H1 (cell line): ENCODE results near the gene ZNF521.

Experiments
- CBX8 ChIP-seq: fragments of 300-800, 300-1000 bp; sonication (generic); IDR thresholded peaks from 2 replicates; pipeline ENCODE4 v1.7.1; 2016; ENCODE audit warnings: low read depth, low read length, borderline replicate concordance
- CHD2 ChIP-seq: IDR thresholded peaks from 2 replicates; pipeline ENCODE4 v1.6.1; 2012; ENCODE audit warnings: low read length, improper control_type of control experiment
- E2F6 ChIP-seq: IDR thresholded peaks from 2 replicates; pipeline ENCODE4 v1.6.1; 2012; ENCODE audit warnings: inconsistent platforms
- HDAC6 ChIP-seq: IDR thresholded peaks from one replicate; pipeline ENCODE4 v1.7.1; 2012; ENCODE audit warnings: low read depth, mild to moderate bottlenecking, inconsistent platforms, low read length, moderate library complexity
- JUN ChIP-seq: IDR thresholded peaks from 2 replicates; pipeline ENCODE4 v1.6.1; 2011; ENCODE audit warnings: low read depth, mild to moderate bottlenecking, improper control_type of control experiment, low read length
- PHF8 ChIP-seq: fragments of 200-600 bp; sonication (generic); conservative IDR thresholded peaks from 2 replicates; pipeline ENCODE4 v1.7.1; 2012; ENCODE audit warnings: low read depth, mild to moderate bottlenecking, inconsistent platforms, low read length, moderate library complexity
- POLR2A ChIP-seq, 2 experiments: IDR thresholded peaks; 1 replicate in 1 of 2; 2 replicates in 1 of 2; pipeline ENCODE4 v1.6.1; 2011; ENCODE audit warnings: low read depth in 2 of 2, low read length in 2 of 2, mild to moderate bottlenecking in 2 of 2; ENCODE audit errors: control extremely low read depth in 1 of 2
- POLR2AphosphoS5 ChIP-seq: IDR thresholded peaks from 2 replicates; pipeline ENCODE4 v1.6.1; 2011; ENCODE audit warnings: low read depth, low read length
- RFX5 ChIP-seq: IDR thresholded peaks from 2 replicates; pipeline ENCODE4 v1.6.1; 2011; ENCODE audit warnings: low read depth, low read length, improper control_type of control experiment, borderline replicate concordance
- SIN3A ChIP-seq, 2 experiments: IDR thresholded peaks in 1 of 2; conservative IDR thresholded peaks in 1 of 2; 2 replicates each; pipeline ENCODE4 v1.6.1; 2011 to 2012; ENCODE audit warnings: low read length in 2 of 2, improper control_type of control experiment in 1 of 2, low read depth in 1 of 2, mild to moderate bottlenecking in 1 of 2
- SP1 ChIP-seq: IDR thresholded peaks from 2 replicates; pipeline ENCODE4 v1.6.1; 2011; ENCODE audit warnings: low read depth, low read length
- SUZ12 ChIP-seq: fragments of 200-600 bp; sonication (generic); IDR thresholded peaks from 2 replicates; pipeline ENCODE4 v1.6.1; 2012; ENCODE audit warnings: mild to moderate bottlenecking, inconsistent platforms, low read length, moderate library complexity, mixed read lengths
- TF ChIP-seq, protein P1 (sequence below), 3 experiments: IDR thresholded peaks; 1 replicate in 2 of 3; 2 replicates in 1 of 3; pipeline versions ENCODE4 v1.5.1 to v1.6.1; 2011; ENCODE audit warnings: low read length in 3 of 3, mild to moderate bottlenecking in 3 of 3, inconsistent platforms in 2 of 3, low read depth in 1 of 3, moderate library complexity in 1 of 3; ENCODE audit not compliant: insufficient read depth in 1 of 3; ENCODE audit errors: control extremely low read depth in 1 of 3

DNA sequence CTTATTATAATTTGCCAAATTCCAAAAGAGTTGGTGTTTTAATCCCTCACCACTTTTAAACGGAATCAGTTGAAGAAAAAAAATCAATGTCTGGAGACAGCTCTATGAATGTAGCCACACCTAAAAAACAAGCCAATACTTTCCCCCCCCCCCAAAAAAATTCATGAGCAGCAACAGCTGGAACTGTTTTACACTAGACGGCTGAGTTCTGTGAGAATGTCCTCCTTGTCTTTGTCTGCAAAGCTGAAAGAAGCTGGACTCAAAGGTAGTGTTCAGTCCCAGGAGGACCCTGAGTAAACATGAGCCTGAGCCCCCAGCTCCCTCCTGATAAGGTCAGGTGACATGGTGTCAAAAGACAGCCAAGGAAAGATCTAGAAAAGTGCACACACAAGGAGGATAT lies 68.2 kb downstream of the ZNF521 start:
- TF ChIP-seq PHF8 (no peak), POLR2A (IDR thresholded peaks at IDR 0.05; ENCODE audit: control extremely low read depth in 1 of 2, low read depth in 2 of 2, low read length in 2 of 2) (no peak), CHD2 (no peak), CBX8 (no peak), RFX5 (no peak), SP1 (no peak), SUZ12 (no peak), HDAC6 (no peak), POLR2AphosphoS5 (no peak), E2F6 (no peak), SIN3A (conservative IDR thresholded peaks at IDR 0.05 in 1 of 2, IDR thresholded peaks at IDR 0.05 in 1 of 2; ENCODE audit: low read depth in 1 of 2, low read length in 2 of 2) (no peak), JUN (no peak)
- TF ChIP-seq, protein P1, sequence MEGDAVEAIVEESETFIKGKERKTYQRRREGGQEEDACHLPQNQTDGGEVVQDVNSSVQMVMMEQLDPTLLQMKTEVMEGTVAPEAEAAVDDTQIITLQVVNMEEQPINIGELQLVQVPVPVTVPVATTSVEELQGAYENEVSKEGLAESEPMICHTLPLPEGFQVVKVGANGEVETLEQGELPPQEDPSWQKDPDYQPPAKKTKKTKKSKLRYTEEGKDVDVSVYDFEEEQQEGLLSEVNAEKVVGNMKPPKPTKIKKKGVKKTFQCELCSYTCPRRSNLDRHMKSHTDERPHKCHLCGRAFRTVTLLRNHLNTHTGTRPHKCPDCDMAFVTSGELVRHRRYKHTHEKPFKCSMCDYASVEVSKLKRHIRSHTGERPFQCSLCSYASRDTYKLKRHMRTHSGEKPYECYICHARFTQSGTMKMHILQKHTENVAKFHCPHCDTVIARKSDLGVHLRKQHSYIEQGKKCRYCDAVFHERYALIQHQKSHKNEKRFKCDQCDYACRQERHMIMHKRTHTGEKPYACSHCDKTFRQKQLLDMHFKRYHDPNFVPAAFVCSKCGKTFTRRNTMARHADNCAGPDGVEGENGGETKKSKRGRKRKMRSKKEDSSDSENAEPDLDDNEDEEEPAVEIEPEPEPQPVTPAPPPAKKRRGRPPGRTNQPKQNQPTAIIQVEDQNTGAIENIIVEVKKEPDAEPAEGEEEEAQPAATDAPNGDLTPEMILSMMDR (IDR thresholded peaks at IDR 0.05; ENCODE audit: control extremely low read depth in 1 of 3, insufficient read depth in 1 of 3, low read depth in 1 of 3, low read length in 3 of 3), result no peak
